Panc1 (cell line): Measurements from ENCODE around the gene CER1. TPM values are rescaled to one million over a fixed set of nuclear protein-coding genes. Genes with fewer than 3 reads are reported as not detected.

Source experiments
- ATAC-seq: fragments of 200-7000 bp; cut with Tn5 transposase; 2 replicates; pipeline ENCODE4 v1.9.1; 2020; ENCODE audit warnings: mild to moderate bottlenecking, moderate library complexity
- BruUV-seq: library from RNA; stranded (reverse); fragments of 400-500 nt; replicated peaks from 2 replicates; lab custom pipeline; 2021; lab: Mats Ljungman, UMichigan
- CTCF ChIA-PET: fragments of 300-600 bp; sonication (Branson Sonifier 250); formaldehyde crosslinking; loops from one replicate; lab custom pipeline; 2022; ENCODE audit warnings: antibody characterized with exemption; lab: Charles Lee
- POLR2A ChIA-PET: fragments of 300-600 bp; sonication (Branson Sonifier 250); formaldehyde crosslinking; loops from one replicate; lab custom pipeline; 2022; ENCODE audit warnings: antibody characterized with exemption; lab: Charles Lee
- DNase-seq: peaks from one replicate; pipeline ENCODE4 v3.0.0-alpha.2; 2010; ENCODE audit warnings: low read depth, low spot score
- H3K27ac ChIP-seq: 2 replicates; pipeline ENCODE4 v1.5.1; 2011; ENCODE audit warnings: mild to moderate bottlenecking, low read length, inconsistent platforms
- H3K27me3 ChIP-seq: fragments of 200-500 bp; sonication (Bioruptor generic); 2 replicates; pipeline ENCODE4 v1.6.0; 2014; ENCODE audit warnings: low read length, inconsistent platforms; ENCODE audit not compliant: control insufficient read depth, insufficient read depth
- H3K36me3 ChIP-seq: fragments of 200-500 bp; sonication (Bioruptor generic); 2 replicates; pipeline ENCODE4 v1.5.1; 2014; ENCODE audit warnings: inconsistent platforms, mild to moderate bottlenecking, low read length, moderate library complexity; ENCODE audit not compliant: control insufficient read depth, insufficient read depth
- H3K4me1 ChIP-seq: 2 replicates; pipeline ENCODE4 v1.5.1; 2011; ENCODE audit warnings: inconsistent platforms, mild to moderate bottlenecking, low read length, moderate library complexity; ENCODE audit not compliant: control insufficient read depth, insufficient read depth
- H3K4me3 ChIP-seq, 2 experiments: 2 replicates each; pipeline ENCODE4 v1.5.1; 2011 to 2012; ENCODE audit warnings: low read depth in 2 of 2, low read length in 2 of 2, mild to moderate bottlenecking in 2 of 2, inconsistent platforms in 1 of 2, moderate library complexity in 1 of 2
- H3K9me3 ChIP-seq: fragments of 200-500 bp; sonication (Bioruptor generic); 2 replicates; pipeline ENCODE4 v1.5.1; 2014; ENCODE audit warnings: low read depth, mild to moderate bottlenecking, inconsistent platforms, low read length, moderate library complexity; ENCODE audit not compliant: control insufficient read depth, insufficient read depth
- POLR2AphosphoS5 ChIP-seq: IDR thresholded peaks from 2 replicates; pipeline ENCODE4 v1.6.1; 2012; ENCODE audit warnings: mild to moderate bottlenecking, low read depth, low read length, moderate library complexity
- SIN3A ChIP-seq: IDR thresholded peaks from 2 replicates; pipeline ENCODE4 v1.6.1; 2012; ENCODE audit warnings: low read depth, mild to moderate bottlenecking, low read length, moderate library complexity, borderline replicate concordance; ENCODE audit not compliant: insufficient read depth
- TCF7L2 ChIP-seq: IDR thresholded peaks from 2 replicates; pipeline ENCODE4 v1.6.1; 2011; ENCODE audit warnings: mild to moderate bottlenecking, low read depth, low read length, inconsistent platforms
- in situ Hi-C: cut with HindIII; loops from 2 replicates; pipeline ENCODE4 v1.10.0; 2016; ENCODE audit warnings: low sequenced_read_pairs, low pct_unique_long_range_greater_than_20kb
- intact Hi-C: fragments of 100-400 bp; cut with micrococcal nuclease; formaldehyde crosslinking; loops from one replicate; pipeline ENCODE4 v1.10.0; 2022; ENCODE audit not compliant: unreplicated experiment
- total RNA-seq: library from RNA; stranded (reverse); gene quantifications from one replicate; pipeline ENCODE4 v1.2.1, GENCODE V29; 2021; ENCODE audit not compliant: unreplicated experiment
- TF ChIP-seq, protein P1 (sequence below), 2 experiments: IDR thresholded peaks; 2 replicates each; pipeline ENCODE4 v1.6.1; 2011 to 2012; ENCODE audit warnings: low read depth in 2 of 2, control low read depth in 1 of 2, low read length in 1 of 2, mild to moderate bottlenecking in 1 of 2, moderate library complexity in 1 of 2; ENCODE audit not compliant: insufficient read depth in 1 of 2
- TF ChIP-seq, protein P2 (sequence below): fragments of 450-650 bp; IDR thresholded peaks from 2 replicates; pipeline ENCODE4 v1.5.1; 2017; ENCODE audit warnings: mild to moderate bottlenecking

The CER1 gene
- total RNA-seq, 1 experiment from 2014 or later: not detected

DNA sequence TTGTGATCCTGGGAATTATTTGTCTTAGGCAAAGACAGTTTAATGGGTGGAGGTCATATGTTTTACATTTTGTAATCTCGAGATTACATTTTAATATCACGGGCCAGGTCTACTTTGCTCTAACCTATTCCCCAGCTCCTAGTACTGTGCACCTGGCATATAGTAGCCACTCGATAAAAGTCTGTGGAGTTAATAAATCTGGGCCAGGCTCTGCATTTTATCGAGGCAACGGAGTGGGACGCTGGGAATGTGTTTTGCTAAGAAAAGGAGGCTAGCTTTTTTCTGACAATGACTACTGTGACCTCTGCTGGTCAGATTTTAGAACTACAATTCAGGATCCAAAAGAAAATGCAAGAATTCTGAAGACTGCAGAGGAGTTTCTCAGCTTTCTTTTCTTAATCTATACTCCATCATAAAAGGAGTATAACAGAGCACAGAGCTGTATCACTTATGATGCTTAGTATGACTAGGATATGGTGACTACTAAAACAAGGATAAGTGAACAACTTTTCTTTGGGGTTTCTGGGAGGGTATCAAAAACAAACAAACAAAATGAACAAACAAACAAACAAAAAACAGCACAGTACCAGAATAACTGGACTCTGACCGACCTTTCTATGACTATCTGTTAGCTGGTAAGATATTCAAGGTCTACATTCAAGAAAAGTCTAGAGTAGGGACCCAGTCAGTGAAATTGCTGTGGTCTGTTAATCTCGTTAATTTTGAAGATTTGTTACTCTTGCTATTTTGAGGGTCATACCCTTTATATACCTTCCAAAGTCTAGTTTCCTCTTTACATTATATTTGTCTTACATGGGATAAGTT, 46.1 kb upstream of the CER1 start:
- Histone ChIP-seq H3K27me3 (no peaks in the 10 kb centered on the region), H3K4me3 (0 out of 4 replicates have a peak overlapping the region, but pooled peaks of 1 of the 2 experiments have one; percentile 18), H3K9me3 (no peaks in the 10 kb centered on the region), H3K4me1 (no peaks in the 10 kb centered on the region), H3K27ac (no peak overlapping the region), H3K36me3 (no peaks in the 10 kb centered on the region)
- ChIA-PET CTCF (interaction anchor here (0.5 to 0.7 kb wide), 2 partner anchors 29 to 303 kb away, joined by 3 read pairs; no protein-coding TSS in a partner anchor), POLR2A (no interaction called here)
- in situ Hi-C loops (no loop called here), intact Hi-C loops (loop anchor here (5.0 kb wide), 2 partner anchors 156 to 301 kb away; no protein-coding TSS in a partner anchor)
- TF ChIP-seq POLR2AphosphoS5 (no peak), SIN3A (no peak), TCF7L2 (no peak)
- TF ChIP-seq, protein P1, sequence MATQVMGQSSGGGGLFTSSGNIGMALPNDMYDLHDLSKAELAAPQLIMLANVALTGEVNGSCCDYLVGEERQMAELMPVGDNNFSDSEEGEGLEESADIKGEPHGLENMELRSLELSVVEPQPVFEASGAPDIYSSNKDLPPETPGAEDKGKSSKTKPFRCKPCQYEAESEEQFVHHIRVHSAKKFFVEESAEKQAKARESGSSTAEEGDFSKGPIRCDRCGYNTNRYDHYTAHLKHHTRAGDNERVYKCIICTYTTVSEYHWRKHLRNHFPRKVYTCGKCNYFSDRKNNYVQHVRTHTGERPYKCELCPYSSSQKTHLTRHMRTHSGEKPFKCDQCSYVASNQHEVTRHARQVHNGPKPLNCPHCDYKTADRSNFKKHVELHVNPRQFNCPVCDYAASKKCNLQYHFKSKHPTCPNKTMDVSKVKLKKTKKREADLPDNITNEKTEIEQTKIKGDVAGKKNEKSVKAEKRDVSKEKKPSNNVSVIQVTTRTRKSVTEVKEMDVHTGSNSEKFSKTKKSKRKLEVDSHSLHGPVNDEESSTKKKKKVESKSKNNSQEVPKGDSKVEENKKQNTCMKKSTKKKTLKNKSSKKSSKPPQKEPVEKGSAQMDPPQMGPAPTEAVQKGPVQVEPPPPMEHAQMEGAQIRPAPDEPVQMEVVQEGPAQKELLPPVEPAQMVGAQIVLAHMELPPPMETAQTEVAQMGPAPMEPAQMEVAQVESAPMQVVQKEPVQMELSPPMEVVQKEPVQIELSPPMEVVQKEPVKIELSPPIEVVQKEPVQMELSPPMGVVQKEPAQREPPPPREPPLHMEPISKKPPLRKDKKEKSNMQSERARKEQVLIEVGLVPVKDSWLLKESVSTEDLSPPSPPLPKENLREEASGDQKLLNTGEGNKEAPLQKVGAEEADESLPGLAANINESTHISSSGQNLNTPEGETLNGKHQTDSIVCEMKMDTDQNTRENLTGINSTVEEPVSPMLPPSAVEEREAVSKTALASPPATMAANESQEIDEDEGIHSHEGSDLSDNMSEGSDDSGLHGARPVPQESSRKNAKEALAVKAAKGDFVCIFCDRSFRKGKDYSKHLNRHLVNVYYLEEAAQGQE (IDR thresholded peaks at IDR 0.05; ENCODE audit: insufficient read depth in 1 of 2, low read depth in 2 of 2, low read length in 1 of 2): no peak
- TF ChIP-seq, protein P2, sequence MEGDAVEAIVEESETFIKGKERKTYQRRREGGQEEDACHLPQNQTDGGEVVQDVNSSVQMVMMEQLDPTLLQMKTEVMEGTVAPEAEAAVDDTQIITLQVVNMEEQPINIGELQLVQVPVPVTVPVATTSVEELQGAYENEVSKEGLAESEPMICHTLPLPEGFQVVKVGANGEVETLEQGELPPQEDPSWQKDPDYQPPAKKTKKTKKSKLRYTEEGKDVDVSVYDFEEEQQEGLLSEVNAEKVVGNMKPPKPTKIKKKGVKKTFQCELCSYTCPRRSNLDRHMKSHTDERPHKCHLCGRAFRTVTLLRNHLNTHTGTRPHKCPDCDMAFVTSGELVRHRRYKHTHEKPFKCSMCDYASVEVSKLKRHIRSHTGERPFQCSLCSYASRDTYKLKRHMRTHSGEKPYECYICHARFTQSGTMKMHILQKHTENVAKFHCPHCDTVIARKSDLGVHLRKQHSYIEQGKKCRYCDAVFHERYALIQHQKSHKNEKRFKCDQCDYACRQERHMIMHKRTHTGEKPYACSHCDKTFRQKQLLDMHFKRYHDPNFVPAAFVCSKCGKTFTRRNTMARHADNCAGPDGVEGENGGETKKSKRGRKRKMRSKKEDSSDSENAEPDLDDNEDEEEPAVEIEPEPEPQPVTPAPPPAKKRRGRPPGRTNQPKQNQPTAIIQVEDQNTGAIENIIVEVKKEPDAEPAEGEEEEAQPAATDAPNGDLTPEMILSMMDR: peak; percentile 44
- ATAC-seq: no peak
- BruUV-seq: no TSS peak
- peak; percentile 33 for DNase-seq

DNA sequence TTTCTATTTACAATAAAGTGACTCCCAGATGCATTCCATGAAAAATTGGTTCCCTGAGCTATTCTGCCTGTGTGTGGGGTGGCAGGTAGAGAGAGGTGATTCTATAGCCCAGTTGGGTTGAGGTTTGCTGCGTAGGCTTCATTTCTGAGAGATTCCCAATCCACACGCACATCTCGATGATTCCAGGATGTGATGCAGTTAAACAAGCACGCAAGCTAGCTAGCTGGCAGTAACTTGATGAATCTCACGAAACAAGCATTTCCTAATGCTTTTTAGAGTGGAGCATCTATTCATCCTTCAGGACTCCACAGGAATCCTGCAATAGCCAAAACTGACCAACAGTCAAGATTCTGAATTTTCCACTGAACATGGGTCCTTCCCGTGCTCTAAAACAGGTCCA, 43.8 kb upstream of the CER1 start:
- TF ChIP-seq POLR2AphosphoS5: no peak
- TF ChIP-seq, protein P1 (IDR thresholded peaks at IDR 0.05; ENCODE audit: insufficient read depth in 1 of 2, low read depth in 2 of 2, low read length in 1 of 2): no peak
- TF ChIP-seq SIN3A: no peak
- TF ChIP-seq, protein P2: no peak
- no peak for TF ChIP-seq TCF7L2
- H3K27ac ChIP-seq: no peak overlapping the region
- no peaks in the 10 kb centered on the region for H3K36me3 ChIP-seq
- intact Hi-C loops (loop anchor here (5.0 kb wide), 2 partner anchors 154 to 299 kb away; no protein-coding TSS in a partner anchor), in situ Hi-C loops (no loop called here)
- no peaks in the 10 kb centered on the region for H3K27me3 ChIP-seq
- H3K4me1 ChIP-seq: no peaks in the 10 kb centered on the region
- no peaks in the 10 kb centered on the region for H3K9me3 ChIP-seq
- POLR2A ChIA-PET: no interaction called here
- CTCF ChIA-PET: no interaction called here
- H3K4me3 ChIP-seq: no peak overlapping the region
- BruUV-seq: no TSS peak
- no peak for ATAC-seq
- no peak for DNase-seq
